Hindlimb muscle (tissue), 1 donor: Measurements from ENCODE around the gene NLN. TPM values are rescaled to one million over a fixed set of nuclear protein-coding genes. Genes with fewer than 3 reads are reported as not detected.
A peak's percentile ranks its signal among the peaks of the same experiment; 100 is the strongest.
"Not testable (repeated sequence)": the region's sequence is repeated elsewhere in the genome, so short reads cannot be mapped to it uniquely, and the experiment has no call there.

Source experiments
- DNase-seq: peaks from one replicate; pipeline ENCODE4 v3.0.0-alpha.2; 2013
- polyA plus RNA-seq: library from polyadenylated mRNA; unstranded; fragments of 120-200 nt; gene quantifications from one replicate; pipeline ENCODE4 v1.2.1, GENCODE V29; 2013; ENCODE audit not compliant: insufficient read length

The NLN gene
- polyA plus RNA-seq, 1 donor = 20.2 TPM

- DNase-seq = no peak
These were observed 53.5 kb downstream of the NLN start for GRCh38 chr5:65775476-65775875.

- peak; percentile 21 for DNase-seq
These were observed 54.6 kb downstream of the NLN start for GRCh38 chr5:65776441-65777141.

- no peak for DNase-seq
These were observed 56.1 kb downstream of the NLN start for GRCh38 chr5:65778126-65778525.

GRCh38 chr5:65779643-65780042 is 57.6 kb downstream of the NLN start:
- no peak for DNase-seq

- not testable (repeated sequence) for DNase-seq
These were observed 66.3 kb downstream of the NLN start for GRCh38 chr5:65788296-65788695.

- DNase-seq = no peak
These were observed 68.6 kb downstream of the NLN start for GRCh38 chr5:65790371-65791163.

GRCh38 chr5:65791712-65792673 is 70.0 kb downstream of the NLN start:
- DNase-seq = peak; percentile 42

- no peak for DNase-seq
These were observed 74.3 kb downstream of the NLN start for GRCh38 chr5:65796269-65796668.

GRCh38 chr5:65796751-65797316 is 74.8 kb downstream of the NLN start:
- no peak for DNase-seq

- no peak for DNase-seq
These were observed 75.5 kb downstream of the NLN start for GRCh38 chr5:65797481-65797880.

- DNase-seq = no peak
These were observed 77.9 kb downstream of the NLN start for GRCh38 chr5:65799857-65800256.

- DNase-seq = no peak
These were observed 78.8 kb downstream of the NLN start for GRCh38 chr5:65800775-65801174.

GRCh38 chr5:65801352-65801783 is 79.4 kb downstream of the NLN start:
- DNase-seq = no peak

- no peak for DNase-seq
These were observed 80.1 kb downstream of the NLN start for GRCh38 chr5:65802080-65802479.

GRCh38 chr5:65802820-65803219 is 80.8 kb downstream of the NLN start:
- no peak for DNase-seq

- no peak for DNase-seq
These were observed 81.8 kb downstream of the NLN start for GRCh38 chr5:65803699-65804391.

GRCh38 chr5:65805089-65805488 is 83.1 kb downstream of the NLN start:
- no peak for DNase-seq

- DNase-seq = not testable (repeated sequence)
These were observed 85.5 kb downstream of the NLN start for GRCh38 chr5:65807494-65807893.

GRCh38 chr5:65808251-65808741 is 86.3 kb downstream of the NLN start:
- peak; percentile 54 for DNase-seq

- DNase-seq = no peak
These were observed 86.8 kb downstream of the NLN start for GRCh38 chr5:65808818-65809217.

GRCh38 chr5:65809817-65810531 is 88.0 kb downstream of the NLN start:
- DNase-seq = peak; percentile 71
